Neural progenitor cell (in vitro differentiated cells): ENCODE data around the gene CCL16.

Experiments used
- EZH2 ChIP-seq: fragments of 200-600 bp; sonication (generic); IDR thresholded peaks from 2 replicates; pipeline ENCODE4 v1.6.1; 2017; ENCODE audit warnings: antibody characterized with exemption, mild to moderate bottlenecking, moderate library complexity
- TF ChIP-seq, protein P1 (sequence below): fragments of 200-600 bp; sonication (generic); IDR thresholded peaks from 2 replicates; pipeline ENCODE4 v1.5.1; 2017; ENCODE audit warnings: antibody characterized with exemption, mild to moderate bottlenecking

DNA sequence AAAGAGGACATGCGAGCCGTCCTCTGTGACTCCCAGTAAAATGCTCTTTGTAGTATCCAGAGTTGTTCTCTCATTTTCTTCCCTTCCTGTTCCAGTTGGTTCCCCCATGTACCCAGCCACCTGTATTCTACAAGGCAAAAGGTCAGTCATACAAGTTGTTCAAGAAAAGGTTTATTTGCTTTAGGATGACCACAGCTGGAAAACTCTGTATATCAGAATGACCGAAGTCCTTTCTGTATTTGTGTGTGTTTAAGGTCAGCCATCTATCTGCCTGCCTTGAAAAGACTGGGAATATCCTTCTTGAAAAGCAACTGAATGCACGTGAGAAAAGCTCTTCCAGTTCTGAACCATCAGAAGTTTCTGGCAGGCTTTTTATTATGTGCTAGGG is 8.4 kb downstream of the CCL16 start:
- no peak for TF ChIP-seq EZH2
- TF ChIP-seq, protein P1, sequence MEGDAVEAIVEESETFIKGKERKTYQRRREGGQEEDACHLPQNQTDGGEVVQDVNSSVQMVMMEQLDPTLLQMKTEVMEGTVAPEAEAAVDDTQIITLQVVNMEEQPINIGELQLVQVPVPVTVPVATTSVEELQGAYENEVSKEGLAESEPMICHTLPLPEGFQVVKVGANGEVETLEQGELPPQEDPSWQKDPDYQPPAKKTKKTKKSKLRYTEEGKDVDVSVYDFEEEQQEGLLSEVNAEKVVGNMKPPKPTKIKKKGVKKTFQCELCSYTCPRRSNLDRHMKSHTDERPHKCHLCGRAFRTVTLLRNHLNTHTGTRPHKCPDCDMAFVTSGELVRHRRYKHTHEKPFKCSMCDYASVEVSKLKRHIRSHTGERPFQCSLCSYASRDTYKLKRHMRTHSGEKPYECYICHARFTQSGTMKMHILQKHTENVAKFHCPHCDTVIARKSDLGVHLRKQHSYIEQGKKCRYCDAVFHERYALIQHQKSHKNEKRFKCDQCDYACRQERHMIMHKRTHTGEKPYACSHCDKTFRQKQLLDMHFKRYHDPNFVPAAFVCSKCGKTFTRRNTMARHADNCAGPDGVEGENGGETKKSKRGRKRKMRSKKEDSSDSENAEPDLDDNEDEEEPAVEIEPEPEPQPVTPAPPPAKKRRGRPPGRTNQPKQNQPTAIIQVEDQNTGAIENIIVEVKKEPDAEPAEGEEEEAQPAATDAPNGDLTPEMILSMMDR = no peak
